DMS114 treated with DMSO at 0.1 percent for 48 hours (cell line): ENCODE measurements around the gene MASP2.
"Not testable (repeated sequence)": the region's sequence is repeated elsewhere in the genome, so short reads cannot be mapped to it uniquely, and the experiment has no call there.

Source experiments
- DNase-seq: peaks from one replicate; lab custom pipeline; 2025; ENCODE audit not compliant: unreplicated experiment; lab: John Stamatoyannopoulos, UW

MASP2 gene

DNA sequence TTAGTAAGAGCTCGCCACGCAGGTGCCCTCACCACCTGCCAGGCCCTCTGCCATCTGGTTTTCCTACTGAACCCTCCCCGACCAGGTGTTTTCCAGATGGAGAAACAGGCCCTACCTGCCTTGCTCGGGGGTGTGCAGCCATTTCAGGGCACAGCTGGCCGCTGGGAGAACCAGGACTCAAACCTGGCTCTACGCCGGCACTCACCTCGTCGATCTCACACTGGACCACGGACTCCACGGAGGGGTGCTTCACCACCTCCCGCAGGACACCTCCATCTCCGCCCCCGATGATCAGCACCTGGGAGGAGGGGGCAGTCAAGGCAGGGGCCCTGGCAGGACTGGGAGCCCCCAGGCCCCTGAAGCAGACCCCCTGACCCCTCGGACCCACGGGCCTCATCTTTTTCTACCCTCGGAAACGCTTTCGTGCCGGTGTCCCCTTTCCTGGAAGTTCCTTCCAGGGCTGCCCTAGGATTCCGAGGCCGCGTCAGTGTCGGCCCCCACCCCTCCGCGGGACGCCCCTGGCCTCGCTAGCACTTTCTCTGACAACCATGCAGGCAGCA is 11.6 kb upstream of the MASP2 start:
- DNase-seq: no peak

- no peak for DNase-seq
These were observed 11.0 kb upstream of the MASP2 start for GRCh38 chr1:11058026-11058425.

DNA sequence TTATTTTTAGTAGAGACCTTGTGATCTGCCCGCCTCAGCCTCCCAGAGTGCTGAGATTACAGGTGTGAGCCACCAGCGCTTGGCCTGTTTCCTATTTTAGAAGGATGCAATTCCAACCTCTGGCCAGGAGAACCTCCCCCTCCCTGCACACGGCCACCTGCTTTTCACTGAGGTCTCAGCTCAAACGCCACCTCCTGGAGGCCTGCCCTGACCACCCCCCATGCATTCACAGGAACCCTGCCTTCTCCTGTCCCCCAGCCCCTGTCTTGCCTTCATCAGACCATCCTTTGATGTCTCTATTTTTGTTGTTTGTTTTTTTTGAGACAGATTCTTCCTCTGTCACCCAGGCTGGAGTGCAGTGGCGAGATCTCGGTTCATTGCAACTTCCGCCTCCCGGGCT is 10.4 kb upstream of the MASP2 start:
- no peak for DNase-seq

- DNase-seq: no peak
These were observed 9.5 kb upstream of the MASP2 start for GRCh38 chr1:11056504-11056903.

DNA sequence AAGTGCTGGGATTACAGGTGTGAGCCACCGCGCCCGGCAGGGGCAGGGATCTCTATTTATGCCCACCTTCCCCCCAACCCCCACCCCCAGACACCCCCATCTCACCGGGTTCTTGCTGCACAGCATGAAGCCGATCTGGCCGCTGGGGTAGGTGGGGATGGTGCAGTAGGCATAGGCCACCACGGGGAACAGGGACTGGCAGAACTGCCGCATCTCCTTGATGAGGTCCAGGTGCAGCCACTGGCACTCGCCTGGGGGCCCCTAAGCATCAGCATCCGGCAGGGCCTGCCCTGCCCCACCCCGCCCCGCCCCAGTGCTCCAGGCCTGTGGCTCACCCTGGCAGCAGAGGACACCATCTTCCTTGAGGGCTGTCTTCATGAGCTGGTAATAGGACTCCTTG is 8.6 kb upstream of the MASP2 start:
- DNase-seq: no peak

DNA sequence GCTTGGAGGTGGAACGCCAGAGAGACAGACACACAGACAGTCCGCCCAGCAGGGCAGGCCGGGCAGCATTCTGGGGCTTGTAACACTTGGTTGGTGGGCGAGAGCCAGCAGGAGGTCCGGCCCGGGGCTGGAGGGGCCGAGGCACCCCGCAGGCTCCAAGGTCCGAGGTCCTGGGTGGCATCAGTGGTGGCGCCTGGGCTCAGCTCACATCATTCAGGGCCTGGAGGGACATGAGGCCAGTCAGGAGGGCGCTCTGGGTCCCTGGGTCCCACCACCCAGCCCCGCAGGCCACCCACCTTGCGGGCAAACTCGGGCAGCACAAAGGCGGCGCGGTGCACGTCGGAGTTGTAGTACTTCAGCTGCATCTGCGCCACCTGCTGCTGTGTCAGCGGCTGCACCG is 7.6 kb upstream of the MASP2 start:
- DNase-seq: no peak

- DNase-seq: no peak
These were observed 7.1 kb upstream of the MASP2 start for GRCh38 chr1:11054181-11054580.

DNA sequence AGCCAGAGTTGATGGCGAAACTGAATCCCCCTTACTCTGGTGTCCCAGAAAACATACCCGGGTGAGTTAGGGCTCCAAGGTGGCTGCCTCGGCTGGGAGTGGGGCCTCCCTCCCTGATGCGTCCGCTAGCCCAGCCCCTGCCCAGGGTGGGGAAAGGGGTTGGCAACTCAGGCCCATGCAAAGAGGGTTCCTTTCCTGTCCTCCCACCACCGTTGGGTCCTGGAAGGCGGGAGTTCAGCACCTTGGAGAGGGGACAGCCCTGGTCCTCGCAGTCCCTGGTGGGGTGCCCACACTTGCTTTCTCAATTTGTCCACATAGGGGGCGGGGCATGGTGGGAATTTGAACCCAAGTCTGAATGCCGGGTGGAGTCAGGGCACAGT is 6.7 kb upstream of the MASP2 start:
- DNase-seq: no peak

- no peak for DNase-seq
These were observed 6.1 kb upstream of the MASP2 start for GRCh38 chr1:11052839-11053757.

GRCh38 chr1:11051781-11052511 is 4.9 kb upstream of the MASP2 start:
- DNase-seq: no peak

GRCh38 chr1:11051121-11051520 is 4.1 kb upstream of the MASP2 start:
- DNase-seq: not testable (repeated sequence)

DNA sequence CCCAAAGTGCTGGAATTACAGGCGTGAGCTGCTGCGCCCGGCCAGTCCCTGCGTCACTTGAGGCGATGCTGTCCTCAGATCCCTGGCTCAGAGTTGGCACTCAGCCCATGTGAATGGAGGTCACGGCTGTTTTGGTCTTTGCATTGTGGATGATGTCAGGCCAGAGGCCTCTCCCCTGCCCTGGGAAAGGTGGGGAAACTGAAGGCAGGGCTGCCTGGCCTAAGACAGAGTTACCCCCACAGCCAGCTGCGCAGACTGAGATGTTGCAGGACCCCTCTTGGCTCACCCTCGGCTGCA is 821 bp downstream of the MASP2 start:
- DNase-seq: no peak

GRCh38 chr1:11045428-11046269 is 1.4 kb downstream of the MASP2 start:
- DNase-seq: no peak

DNA sequence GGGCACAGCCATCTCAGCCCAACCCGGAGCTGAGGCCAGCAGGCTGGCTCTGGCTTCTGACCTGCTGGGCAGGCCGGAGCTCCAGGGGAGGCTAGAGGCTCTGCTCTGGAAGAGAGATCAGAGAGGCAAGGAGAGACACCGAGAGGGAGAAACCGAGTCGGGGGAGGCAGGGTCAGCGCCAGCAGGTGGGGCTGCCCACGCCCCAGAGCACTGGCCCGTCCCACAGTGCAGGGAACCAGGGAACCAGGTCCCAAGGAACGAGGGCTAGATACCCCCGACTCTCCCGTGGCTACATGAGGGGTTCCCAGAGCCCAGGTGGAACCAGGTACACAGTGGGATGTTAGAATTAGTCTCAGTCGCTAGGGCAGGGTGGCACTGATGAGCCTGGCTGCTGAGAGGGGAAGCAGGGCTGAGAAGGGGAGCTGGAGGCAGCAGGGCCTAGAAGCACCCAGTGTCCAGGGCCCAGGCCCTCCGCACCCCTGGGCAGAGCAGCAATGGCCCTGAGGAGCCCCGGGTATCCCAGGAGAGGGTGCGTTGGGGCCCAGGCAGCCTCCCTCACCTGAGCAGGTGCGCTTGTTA is 2.1 kb downstream of the MASP2 start:
- no peak for DNase-seq

GRCh38 chr1:11044086-11044848 is 2.8 kb downstream of the MASP2 start:
- no peak for DNase-seq

DNA sequence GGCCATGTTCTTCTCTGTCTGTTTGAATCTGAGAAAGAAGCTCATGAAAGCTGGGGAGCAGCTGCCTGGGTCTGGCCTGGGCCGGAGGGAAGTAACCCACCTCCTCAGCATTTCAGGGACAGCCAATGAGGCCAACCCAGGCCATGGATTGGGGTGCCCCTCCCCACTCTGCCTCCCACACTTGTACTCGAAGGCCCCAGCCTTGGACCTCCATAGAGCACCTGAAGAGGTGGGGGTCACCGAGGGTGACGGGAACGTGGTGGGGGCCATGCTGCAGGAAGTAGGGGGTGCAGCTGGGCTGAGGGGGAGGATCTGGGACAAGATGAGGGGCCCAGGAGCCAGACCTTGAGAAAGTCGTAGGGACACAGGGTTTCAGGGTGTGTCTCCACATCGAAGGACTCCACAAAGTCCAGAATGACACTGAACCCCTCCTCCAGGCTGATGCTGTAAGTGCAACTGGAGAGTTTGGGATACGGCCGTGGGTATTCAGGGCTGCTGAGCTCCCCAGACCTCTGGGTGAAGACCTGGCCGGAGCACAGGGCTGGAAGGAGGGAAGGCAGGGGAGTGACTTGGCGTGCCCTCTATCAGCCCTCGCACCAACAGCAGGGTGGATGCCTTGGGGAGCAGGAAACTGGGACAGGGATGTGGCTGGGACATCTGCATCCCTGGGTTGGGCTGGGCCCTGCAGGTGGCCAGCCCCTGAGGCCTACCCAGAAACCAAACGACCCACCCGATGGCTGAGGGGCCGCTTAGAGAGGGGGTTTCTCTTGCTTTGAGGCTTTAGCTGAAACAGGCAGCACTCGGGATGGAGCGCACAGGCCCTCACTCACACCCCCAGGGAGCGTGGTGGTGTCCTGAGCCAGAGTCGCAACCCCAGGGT is 3.8 kb downstream of the MASP2 start:
- DNase-seq: no peak

DNA sequence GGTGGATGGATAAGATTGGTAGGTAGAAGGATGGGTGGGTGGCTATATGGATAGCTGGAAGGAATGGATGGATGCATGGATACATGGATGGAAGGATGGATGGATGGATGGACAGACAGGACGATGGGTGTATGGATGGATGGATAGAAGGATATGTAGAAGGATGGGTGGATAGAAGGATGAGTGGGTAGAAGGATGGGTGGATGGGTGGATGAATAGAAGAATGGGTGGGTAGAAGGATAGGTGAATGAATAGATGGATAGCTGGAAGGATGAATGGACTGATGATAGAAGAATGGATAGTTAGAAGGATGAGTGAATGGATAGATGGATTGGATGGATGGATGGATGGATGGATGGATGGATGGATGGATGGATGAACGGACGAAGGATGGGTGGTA is 5.0 kb downstream of the MASP2 start:
- no peak for DNase-seq

- DNase-seq: no peak
These were observed 6.0 kb downstream of the MASP2 start for GRCh38 chr1:11041048-11041447.

- not testable (repeated sequence) for DNase-seq
These were observed 7.0 kb downstream of the MASP2 start for GRCh38 chr1:11040105-11040429.
